CD14-positive monocyte (primary cell): ENCODE results near the gene CWF19L1. TPM values are rescaled to one million over a fixed set of nuclear protein-coding genes. Genes with fewer than 3 reads are reported as not detected.

Experiments
- DNase-seq, 3 donors: peaks; one replicate each; pipeline ENCODE4 v3.0.0-alpha.2; 2011 to 2022
- H2AFZ ChIP-seq: 2 replicates; pipeline ENCODE4 v1.6.0; 2012; ENCODE audit warnings: mild to moderate bottlenecking, low read depth, low read length, inconsistent platforms; ENCODE audit not compliant: insufficient read depth, poor library complexity, severe bottlenecking
- H3K27ac ChIP-seq, 2 donors: 1 replicate in 1 of 2; 2 replicates in 1 of 2; pipeline ENCODE4 v1.5.1; 2012 to 2013; ENCODE audit warnings: low read length in 2 of 2, control low read depth in 1 of 2, inconsistent platforms in 1 of 2, low read depth in 1 of 2, mild to moderate bottlenecking in 1 of 2
- H3K27me3 ChIP-seq, 2 donors: one replicate each; pipeline versions ENCODE4 v1.6.0 to v1.6.1; 2011 to 2013; ENCODE audit warnings: low read length in 2 of 2; ENCODE audit not compliant: control insufficient read depth in 2 of 2, insufficient read depth in 2 of 2
- H3K36me3 ChIP-seq, 2 donors: replicated peaks in 1 of 2; 1 replicate in 1 of 2; 2 replicates in 1 of 2; pipeline versions ENCODE4 v1.5.1 to v1.6.1; 2012 to 2013; ENCODE audit warnings: low read length in 2 of 2, control low read depth in 1 of 2, inconsistent platforms in 1 of 2, mild to moderate bottlenecking in 1 of 2; ENCODE audit not compliant: insufficient read depth in 2 of 2, control insufficient read depth in 1 of 2
- H3K4me1 ChIP-seq, 2 donors: 1 replicate in 1 of 2; 2 replicates in 1 of 2; pipeline versions ENCODE4 v1.5.1 to v1.6.1; 2012 to 2013; ENCODE audit warnings: low read length in 2 of 2, control low read depth in 1 of 2, inconsistent platforms in 1 of 2, mild to moderate bottlenecking in 1 of 2, moderate library complexity in 1 of 2; ENCODE audit not compliant: insufficient read depth in 2 of 2, control insufficient read depth in 1 of 2
- H3K4me2 ChIP-seq: replicated peaks from 2 replicates; pipeline ENCODE3; 2012; ENCODE audit warnings: low read length, moderate library complexity, mild to moderate bottlenecking; ENCODE audit not compliant: poor library complexity, severe bottlenecking; ENCODE audit errors: extremely low read depth
- H3K4me3 ChIP-seq, 3 experiments: fragments of 200-600 bp in 1 of 3; sonication (generic) in 1 of 3; replicated peaks in 1 of 3; 1 replicate in 2 of 3; 2 replicates in 1 of 3; pipeline ENCODE4 v1.5.1; 2011 to 2013; ENCODE audit warnings: low read length in 3 of 3, mild to moderate bottlenecking in 3 of 3, control low read depth in 2 of 3, low read depth in 2 of 3, inconsistent platforms in 1 of 3, moderate library complexity in 1 of 3
- H3K79me2 ChIP-seq: 2 replicates; pipeline ENCODE4 v1.6.0; 2012; ENCODE audit warnings: mild to moderate bottlenecking, control low read depth, inconsistent platforms, low read length, moderate library complexity; ENCODE audit not compliant: insufficient read depth
- H3K9ac ChIP-seq: 2 replicates; pipeline ENCODE4 v1.6.0; 2017; ENCODE audit warnings: low read length, mild to moderate bottlenecking; ENCODE audit not compliant: insufficient read depth, poor library complexity, severe bottlenecking
- H3K9me3 ChIP-seq, 2 donors: replicated peaks in 1 of 2; 1 replicate in 1 of 2; 2 replicates in 1 of 2; pipeline versions ENCODE4 v1.5.1 to v1.6.1; 2012 to 2013; ENCODE audit warnings: low read length in 2 of 2, control low read depth in 1 of 2; ENCODE audit not compliant: control insufficient read depth in 1 of 2, insufficient read depth in 1 of 2
- H4K20me1 ChIP-seq: 2 replicates; pipeline ENCODE4 v1.6.0; 2012; ENCODE audit warnings: mild to moderate bottlenecking, low read length, control low read depth, moderate library complexity; ENCODE audit not compliant: insufficient read depth
- H3K27ac Mint-ChIP-seq, 7 donors: one replicate each; pipeline ENCODE4 v1.8.0; 2020; ENCODE audit warnings: mild to moderate bottlenecking in 7 of 7, mixed read lengths in 7 of 7, moderate library complexity in 6 of 7, inconsistent platforms in 2 of 7
- H3K27me3 Mint-ChIP-seq, 3 donors: one replicate each; pipeline ENCODE4 v1.8.0; 2021 to 2022; ENCODE audit warnings: low read depth in 3 of 3, mild to moderate bottlenecking in 3 of 3, mixed read lengths in 3 of 3, moderate library complexity in 3 of 3, inconsistent platforms in 1 of 3
- H3K36me3 Mint-ChIP-seq, 2 donors: one replicate each; pipeline ENCODE4 v1.8.0; 2020; ENCODE audit warnings: mixed read lengths in 2 of 2, inconsistent platforms in 1 of 2, mild to moderate bottlenecking in 1 of 2
- H3K4me1 Mint-ChIP-seq: one replicate; pipeline ENCODE4 v1.8.0; 2020; ENCODE audit warnings: mild to moderate bottlenecking, mixed read lengths
- H3K4me3 Mint-ChIP-seq, 2 donors: one replicate each; pipeline ENCODE4 v1.8.0; 2020; ENCODE audit warnings: mild to moderate bottlenecking in 2 of 2, mixed read lengths in 2 of 2, moderate library complexity in 1 of 2
- H3K9me3 Mint-ChIP-seq, 7 donors: one replicate each; pipeline ENCODE4 v1.8.0; 2020 to 2022; ENCODE audit warnings: mixed read lengths in 7 of 7, mild to moderate bottlenecking in 6 of 7, moderate library complexity in 6 of 7, inconsistent platforms in 2 of 7
- CTCF ChIP-seq: fragments of 200-600 bp; IDR thresholded peaks from one replicate; pipeline ENCODE4 v1.8.0; 2022; ENCODE audit warnings: antibody characterized with exemption, mild to moderate bottlenecking
- WGBS: methylation state at CpG from one replicate; pipeline ENCODE4 v1.1.5; 2013; ENCODE audit warnings: missing lambda C conversion rate; ENCODE audit not compliant: insufficient coverage; 5-methylcytosine and 5-hydroxymethylcytosine counted together
- intact Hi-C, 2 donors: fragments of 100-400 bp; cut with micrococcal nuclease; formaldehyde crosslinking; loops; one replicate each; pipeline versions ENCODE4 v1.15.0 to v1.15.1; 2023
- polyA plus RNA-seq, 3 donors: library from polyadenylated mRNA; depleted of rRNA in 1 of 3; unstranded in 2 of 3; stranded (reverse) in 1 of 3; fragments of 300-500 nt in 2 of 3; fragments of >200 nt in 1 of 3; fragmentation: Illumina TruSeq in 2 of 3; gene quantifications; 1 replicate in 2 of 3; 2 replicates in 1 of 3; pipeline ENCODE4 v1.2.3, GENCODE V29; 2012 to 2021

CWF19L1 gene
- polyA plus RNA-seq, 3 donors: 19.9 to 29.3 (median 22.2) TPM

- Mint-ChIP-seq H3K4me1 (peaks cover 45% of the 10 kb centered on the region), H3K9me3 (peaks cover 0 to 2% (median 0%) of the 10 kb centered on the region in 7 donors), H3K27ac (peak overlapping the region; percentile 39 to 89 (median 77)), H3K27me3 (no peaks in the 10 kb centered on the region), H3K4me3 (no peak overlapping the region), H3K36me3 (peaks cover 46 to 62% of the 10 kb centered on the region in 2 donors)
- no peaks in the 10 kb centered on the region for H4K20me1 ChIP-seq
- H3K79me2 ChIP-seq: peaks cover 12% of the 10 kb centered on the region
- H3K4me1 ChIP-seq: peaks cover 49 to 53% of the 10 kb centered on the region in 2 donors
- no peaks in the 10 kb centered on the region for H3K9me3 ChIP-seq
- no peak overlapping the region for H2AFZ ChIP-seq
- intact Hi-C loops: no loop called here
- H3K9ac ChIP-seq: no peak overlapping the region
- H3K4me3 ChIP-seq: no peak overlapping the region
- DNase-seq: no peak
- peak overlapping the region in 1 of 2 donors; percentile 77 for H3K27ac ChIP-seq
- H3K4me2 ChIP-seq: no peak overlapping the region
- 96% methylated on average over 4 of the region's 5 CpGs for WGBS
- peaks cover 42 to 44% of the 10 kb centered on the region in 2 donors for H3K36me3 ChIP-seq
- no peak for TF ChIP-seq CTCF
- H3K27me3 ChIP-seq: no peaks in the 10 kb centered on the region
Observed at GRCh38 chr10:100253041-100253440, 14.4 kb downstream of the CWF19L1 start.

- 98% methylated on average over 3 of the region's 7 CpGs for WGBS
- no peak for DNase-seq
- H3K4me3 ChIP-seq: no peak overlapping the region
- Mint-ChIP-seq H3K9me3 (no peaks in the 10 kb centered on the region), H3K27ac (peak overlapping the region in 4 of 7 donors; percentile 5 to 64 (median 26)), H3K27me3 (no peaks in the 10 kb centered on the region), H3K4me3 (no peak overlapping the region), H3K4me1 (peaks cover 10% of the 10 kb centered on the region), H3K36me3 (peaks cover 64 to 77% of the 10 kb centered on the region in 2 donors)
- no peak overlapping the region for H3K9ac ChIP-seq
- no peak for TF ChIP-seq CTCF
- no peaks in the 10 kb centered on the region for H4K20me1 ChIP-seq
- H3K36me3 ChIP-seq: peaks cover 76 to 85% of the 10 kb centered on the region in 2 donors
- intact Hi-C loops: no loop called here
- peaks cover 10 to 11% of the 10 kb centered on the region in 2 donors for H3K4me1 ChIP-seq
- H3K4me2 ChIP-seq: no peak overlapping the region
- no peaks in the 10 kb centered on the region for H3K9me3 ChIP-seq
- no peak overlapping the region for H2AFZ ChIP-seq
- H3K79me2 ChIP-seq: no peaks in the 10 kb centered on the region
- H3K27ac ChIP-seq: no peak overlapping the region
- H3K27me3 ChIP-seq: no peaks in the 10 kb centered on the region
Observed at GRCh38 chr10:100248820-100249219, 18.6 kb downstream of the CWF19L1 start.
